ENCODE measurements around the gene BAIAP2. TPM values are rescaled to one million over a fixed set of nuclear protein-coding genes. Genes with fewer than 3 reads are reported as not detected.
"Not testable (repeated sequence)": the region's sequence is repeated elsewhere in the genome, so short reads cannot be mapped to it uniquely, and the experiment has no call there.

Gene BAIAP2
- total RNA-seq, 1 donor from 2014 or later: 6.8 TPM

GRCh38 chr17:81012574-81013447 lies 22.1 kb upstream of the BAIAP2 start:
- ATAC-seq (ENCODE audit: low read depth) (no peak), DNase-seq (no peak)
- POLR2A ChIA-PET: no interaction called here
- Mint-ChIP-seq H3K27me3 (no peaks in the 10 kb centered on the region), H3K9me3 (peaks cover 8% of the 10 kb centered on the region), H3K4me3 (no peak overlapping the region), H3K36me3 (ENCODE audit: low read depth) (peaks cover 3% of the 10 kb centered on the region), H3K27ac (no peak overlapping the region), H3K4me1 (peaks cover 3% of the 10 kb centered on the region)
- CTCF ChIA-PET: interaction anchor here (0.7 to 1.0 kb wide), 2 partner anchors 11 kb away, joined by 3 to 5 read pairs; no protein-coding TSS in a partner anchor
- intact Hi-C loops (cut with micrococcal nuclease): no loop called here
- no peak for TF ChIP-seq CTCF (IDR thresholded peaks at IDR 0.05)

DNA sequence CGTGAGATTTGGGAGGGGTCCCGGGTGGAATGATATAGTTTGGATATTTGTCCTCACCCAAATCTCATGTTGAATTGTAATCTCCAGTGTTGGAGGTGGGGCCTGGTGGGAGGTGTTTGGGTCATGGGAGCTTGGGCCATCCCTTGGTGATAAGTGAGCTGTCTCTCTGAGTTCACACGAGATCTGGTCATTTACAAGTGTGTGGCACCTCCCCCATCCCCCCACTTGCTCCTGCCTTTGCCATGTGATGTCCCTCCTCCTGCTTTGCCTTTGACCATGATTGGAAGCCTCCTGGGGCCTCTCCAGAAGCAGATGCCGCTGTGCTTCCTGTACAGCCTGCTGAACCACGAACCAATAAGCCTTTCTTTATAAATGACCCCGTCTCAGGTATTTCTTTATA lies 21.3 kb upstream of the BAIAP2 start:
- Mint-ChIP-seq H3K4me1 (peaks cover 11% of the 10 kb centered on the region), H3K9me3 (peaks cover 8% of the 10 kb centered on the region), H3K27ac (no peak overlapping the region), H3K36me3 (ENCODE audit: low read depth) (peaks cover 3% of the 10 kb centered on the region), H3K4me3 (no peak overlapping the region), H3K27me3 (no peaks in the 10 kb centered on the region)
- ATAC-seq (ENCODE audit: low read depth) (no peak), DNase-seq (no peak)
- no peak for TF ChIP-seq CTCF (IDR thresholded peaks at IDR 0.05)
- CTCF ChIA-PET: interaction anchor here (0.7 kb wide), 1 partner anchor 10 kb away, joined by 3 read pairs; no protein-coding TSS in a partner anchor
- POLR2A ChIA-PET: no interaction called here
- intact Hi-C loops (cut with micrococcal nuclease): no loop called here

- Mint-ChIP-seq H3K27me3 (no peaks in the 10 kb centered on the region), H3K27ac (no peak overlapping the region), H3K4me3 (no peak overlapping the region), H3K9me3 (peaks cover 8% of the 10 kb centered on the region), H3K4me1 (peaks cover 14% of the 10 kb centered on the region), H3K36me3 (ENCODE audit: low read depth) (peaks cover 3% of the 10 kb centered on the region)
- ChIA-PET POLR2A (no interaction called here), CTCF (interaction anchor here (1.3 kb wide), 1 partner anchor 9 kb away, joined by 4 read pairs; no protein-coding TSS in a partner anchor)
- intact Hi-C loops (cut with micrococcal nuclease): no loop called here
- TF ChIP-seq CTCF (IDR thresholded peaks at IDR 0.05): no peak
- ATAC-seq (ENCODE audit: low read depth) (no peak), DNase-seq (no peak)
These were observed 19.8 kb upstream of the BAIAP2 start for GRCh38 chr17:81015136-81015535.

- H3K27me3 Mint-ChIP-seq: no peaks in the 10 kb centered on the region
- CTCF ChIA-PET: no interaction called here
- no peak overlapping the region for H3K4me3 Mint-ChIP-seq
- intact Hi-C loops (cut with micrococcal nuclease): no loop called here
- DNase-seq (no peak), ATAC-seq (ENCODE audit: low read depth) (no peak)
- H3K36me3 Mint-ChIP-seq (ENCODE audit: low read depth): no peaks in the 10 kb centered on the region
- H3K27ac Mint-ChIP-seq: no peak overlapping the region
- TF ChIP-seq CTCF (IDR thresholded peaks at IDR 0.05): no peak
- peaks cover 14% of the 10 kb centered on the region for H3K4me1 Mint-ChIP-seq
- POLR2A ChIA-PET: no interaction called here
- H3K9me3 Mint-ChIP-seq: peaks cover 3% of the 10 kb centered on the region
These were observed 18.4 kb upstream of the BAIAP2 start for GRCh38 chr17:81016575-81016974.

DNA sequence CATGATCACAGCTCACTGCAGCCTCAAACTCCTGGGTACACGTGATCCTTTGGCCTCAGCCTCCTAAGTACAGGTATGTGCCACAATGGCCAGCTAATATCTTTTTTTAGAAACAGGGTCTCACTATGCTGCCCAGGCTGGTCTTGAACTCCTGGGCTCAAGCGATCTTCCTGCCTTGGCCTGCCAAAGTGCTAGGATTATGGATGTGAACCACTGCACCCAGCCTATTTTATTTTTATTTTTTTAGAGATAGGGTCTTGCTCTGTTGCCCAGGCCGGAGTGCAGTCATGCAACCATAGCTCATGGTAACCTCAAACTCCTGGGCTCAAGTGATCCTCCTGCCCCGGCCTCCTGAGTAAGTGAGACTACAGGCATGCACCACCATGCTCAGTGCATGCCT lies 17.6 kb upstream of the BAIAP2 start:
- H3K4me3 Mint-ChIP-seq; H3K27me3 Mint-ChIP-seq; intact Hi-C loops (cut with micrococcal nuclease); H3K9me3 Mint-ChIP-seq; H3K36me3 Mint-ChIP-seq (ENCODE audit: low read depth); ATAC-seq (ENCODE audit: low read depth); POLR2A ChIA-PET; H3K27ac Mint-ChIP-seq; DNase-seq: not testable (repeated sequence)
- CTCF ChIA-PET: interaction anchor here (1.3 kb wide), 1 partner anchor 25 kb away, joined by 4 read pairs; no protein-coding TSS in a partner anchor
- peaks cover 14% of the 10 kb centered on the region for H3K4me1 Mint-ChIP-seq

Measured in activated B cell treated with CpG ODN at 0.5 μM for 24 hours (primary cell).